ENCODE measurements around the gene CFAP91.

- no peak for TF ChIP-seq POLR2A (IDR thresholded peaks at IDR 0.05)
- TF ChIP-seq CTCF (IDR thresholded peaks at IDR 0.05) = no peak
Measured at GRCh38 chr3:119743921-119744320, 41.1 kb downstream of the CFAP91 start.
